GM19467 (cell line): Measurements from ENCODE around the gene POU6F2.
"Not testable (repeated sequence)": the region's sequence is repeated elsewhere in the genome, so short reads cannot be mapped to it uniquely, and the experiment has no call there.

ENCODE experiments used
- ATAC-seq: cut with Tn5 transposase; IDR thresholded peaks from one replicate; pipeline ENCODE4 v1.9.1; 2021; ENCODE audit warnings: mild to moderate bottlenecking, moderate library complexity; ENCODE audit not compliant: unreplicated experiment

POU6F2 gene

GRCh38 chr7:39339591-39339990, 361.9 kb downstream of the POU6F2 start:
- ATAC-seq, result no peak

- ATAC-seq, result no peak
Observed at GRCh38 chr7:39341083-39341482, 363.4 kb downstream of the POU6F2 start.

GRCh38 chr7:39342763-39343162, 365.1 kb downstream of the POU6F2 start:
- ATAC-seq, result no peak

- ATAC-seq, result no peak
Observed at GRCh38 chr7:39349452-39350123, 371.9 kb downstream of the POU6F2 start.

- no peak for ATAC-seq
Observed at GRCh38 chr7:39353615-39354376, 376.1 kb downstream of the POU6F2 start.

GRCh38 chr7:39355664-39356063, 378.0 kb downstream of the POU6F2 start:
- ATAC-seq, result no peak

- no peak for ATAC-seq
Observed at GRCh38 chr7:39356172-39356925, 378.6 kb downstream of the POU6F2 start.

- no peak for ATAC-seq
Observed at GRCh38 chr7:39357648-39358047, 379.9 kb downstream of the POU6F2 start.

GRCh38 chr7:39360038-39360437, 382.3 kb downstream of the POU6F2 start:
- ATAC-seq, result peak; percentile 58

- no peak for ATAC-seq
Observed at GRCh38 chr7:39360766-39361165, 383.1 kb downstream of the POU6F2 start.

- ATAC-seq, result no peak
Observed at GRCh38 chr7:39365751-39366295, 388.1 kb downstream of the POU6F2 start.

GRCh38 chr7:39367451-39367850, 389.7 kb downstream of the POU6F2 start:
- ATAC-seq, result no peak

- ATAC-seq, result no peak
Observed at GRCh38 chr7:39367943-39368342, 390.2 kb downstream of the POU6F2 start.

GRCh38 chr7:39372383-39372782, 394.7 kb downstream of the POU6F2 start:
- no peak for ATAC-seq

- ATAC-seq, result no peak
Observed at GRCh38 chr7:39374436-39375040, 396.8 kb downstream of the POU6F2 start.

GRCh38 chr7:39375047-39375873, 397.6 kb downstream of the POU6F2 start:
- no peak for ATAC-seq

- ATAC-seq, result no peak
Observed at GRCh38 chr7:39375874-39376190, 398.1 kb downstream of the POU6F2 start.

- ATAC-seq, result not testable (repeated sequence)
Observed at GRCh38 chr7:39376881-39377280, 399.2 kb downstream of the POU6F2 start.

- no peak for ATAC-seq
Observed at GRCh38 chr7:39379416-39379815, 401.7 kb downstream of the POU6F2 start.

GRCh38 chr7:39383136-39383535, 405.4 kb downstream of the POU6F2 start:
- ATAC-seq, result no peak
